IMR-90 (cell line): ENCODE measurements around the gene ARMH1. TPM values are rescaled to one million over a fixed set of nuclear protein-coding genes. Genes with fewer than 3 reads are reported as not detected.

Source experiments
- ATAC-seq: fragments of 200-7000 bp; cut with Tn5 transposase; 2 replicates; pipeline ENCODE4 v1.9.1; 2020; ENCODE audit warnings: low read depth, mild to moderate bottlenecking, moderate library complexity
- BruUV-seq: library from RNA; stranded (reverse); fragments of 400-500 nt; replicated peaks from 2 replicates; lab custom pipeline; 2021; lab: Mats Ljungman, UMichigan
- CTCF ChIA-PET: fragments of 300-600 bp; formaldehyde crosslinking; extraction: SDS; loops from one replicate; lab custom pipeline; 2021; ENCODE audit warnings: antibody characterized with exemption; lab: Yijun Ruan, JAX
- POLR2A ChIA-PET: fragments of 300-600 bp; sonication (Branson Sonifier 250); formaldehyde crosslinking; loops from one replicate; lab custom pipeline; 2022; ENCODE audit warnings: antibody characterized with exemption; ENCODE audit not compliant: unreplicated experiment; lab: Charles Lee
- DNase-seq: peaks from one replicate; pipeline ENCODE4 v3.0.0; 2013
- H2AFZ ChIP-seq: replicated peaks from 2 replicates; pipeline ENCODE3; 2013; ENCODE audit warnings: low read length, mild to moderate bottlenecking; ENCODE audit not compliant: poor library complexity
- H2AK5ac ChIP-seq: 2 replicates; pipeline ENCODE4 v1.6.1; 2013; ENCODE audit warnings: low read depth, low read length, inconsistent platforms
- H2AK9ac ChIP-seq: replicated peaks from 2 replicates; pipeline ENCODE3; 2013; ENCODE audit warnings: mild to moderate bottlenecking, low read depth, low read length, moderate library complexity; ENCODE audit not compliant: poor library complexity
- H2BK120ac ChIP-seq: 2 replicates; pipeline ENCODE4 v1.6.1; 2013; ENCODE audit warnings: low read depth, low read length, inconsistent platforms
- H2BK15ac ChIP-seq: 3 replicates; pipeline ENCODE4 v1.6.1; 2013; ENCODE audit warnings: low read depth, low read length, inconsistent platforms
- H2BK20ac ChIP-seq: 2 replicates; pipeline ENCODE4 v1.6.1; 2013; ENCODE audit warnings: low read depth, mild to moderate bottlenecking, inconsistent platforms, low read length, moderate library complexity
- H2BK5ac ChIP-seq: 2 replicates; pipeline ENCODE4 v1.6.1; 2013; ENCODE audit warnings: mild to moderate bottlenecking, low read depth, low read length, inconsistent platforms; ENCODE audit not compliant: poor library complexity, severe bottlenecking
- H3K14ac ChIP-seq: replicated peaks from 2 replicates; pipeline ENCODE4 v1.6.1; 2013; ENCODE audit warnings: low read depth, low read length, inconsistent platforms
- H3K18ac ChIP-seq: 2 replicates; pipeline ENCODE4 v1.6.1; 2013; ENCODE audit warnings: low read depth, low read length, control low read depth
- H3K23ac ChIP-seq: 2 replicates; pipeline ENCODE4 v1.6.1; 2013; ENCODE audit warnings: low read depth, low read length, inconsistent platforms
- H3K27ac ChIP-seq: 2 replicates; pipeline ENCODE4 v1.5.1; 2013; ENCODE audit warnings: mild to moderate bottlenecking, control low read depth, low read length; ENCODE audit not compliant: insufficient read depth
- H3K27me3 ChIP-seq: 2 replicates; pipeline ENCODE4 v1.6.1; 2013; ENCODE audit warnings: low read length; ENCODE audit not compliant: control insufficient read depth, insufficient read depth
- H3K36me3 ChIP-seq: 2 replicates; pipeline ENCODE4 v1.6.1; 2013; ENCODE audit warnings: low read length, mixed read lengths; ENCODE audit not compliant: control insufficient read depth, insufficient read depth
- H3K4ac ChIP-seq: 2 replicates; pipeline ENCODE4 v1.6.1; 2013; ENCODE audit warnings: low read depth, low read length, inconsistent platforms
- H3K4me1 ChIP-seq: 2 replicates; pipeline ENCODE4 v1.6.1; 2013; ENCODE audit warnings: low read length, mixed read lengths; ENCODE audit not compliant: control insufficient read depth, insufficient read depth
- H3K4me2 ChIP-seq: 2 replicates; pipeline ENCODE4 v1.6.1; 2013; ENCODE audit warnings: low read depth, mild to moderate bottlenecking, control low read depth, low read length, moderate library complexity
- H3K4me3 ChIP-seq: 2 replicates; pipeline ENCODE4 v1.5.1; 2013; ENCODE audit warnings: low read depth, mild to moderate bottlenecking, control low read depth, low read length, moderate library complexity; ENCODE audit not compliant: insufficient read depth
- H3K56ac ChIP-seq: 2 replicates; pipeline ENCODE4 v1.6.1; 2013; ENCODE audit warnings: low read length, inconsistent platforms; ENCODE audit not compliant: insufficient read depth; ENCODE audit errors: extremely low read depth
- H3K79me1 ChIP-seq, 2 experiments: 2 replicates each; pipeline ENCODE4 v1.6.1; 2013; ENCODE audit warnings: low read length in 2 of 2, inconsistent platforms in 1 of 2, low read depth in 1 of 2
- H3K9ac ChIP-seq: 2 replicates; pipeline ENCODE4 v1.6.1; 2013; ENCODE audit warnings: low read depth, low read length, control low read depth
- H3K9me1 ChIP-seq: 2 replicates; pipeline ENCODE4 v1.6.1; 2013; ENCODE audit warnings: low read length, inconsistent platforms; ENCODE audit not compliant: insufficient read depth
- H3K9me3 ChIP-seq: 2 replicates; pipeline ENCODE4 v1.6.1; 2013; ENCODE audit warnings: low read length; ENCODE audit not compliant: control insufficient read depth, insufficient read depth
- H4K20me1 ChIP-seq: 2 replicates; pipeline ENCODE4 v1.6.1; 2013; ENCODE audit warnings: low read length, inconsistent platforms; ENCODE audit not compliant: insufficient read depth
- H4K5ac ChIP-seq: 2 replicates; pipeline ENCODE4 v1.6.1; 2013; ENCODE audit warnings: mild to moderate bottlenecking, low read depth, low read length, control low read depth
- H4K8ac ChIP-seq, 2 experiments: 2 replicates each; pipeline ENCODE4 v1.6.1; 2013; ENCODE audit warnings: low read depth in 2 of 2, low read length in 2 of 2, control low read depth in 1 of 2, inconsistent platforms in 1 of 2
- H4K91ac ChIP-seq: 2 replicates; pipeline ENCODE4 v1.6.1; 2013; ENCODE audit warnings: low read depth, low read length, inconsistent platforms; ENCODE audit not compliant: insufficient read depth
- WGBS, 2 experiments: methylation state at CpG; one replicate each; pipeline versions ENCODE4 v1.1.5 to v1.1.7; 2013; ENCODE audit warnings: missing lambda C conversion rate in 2 of 2; ENCODE audit not compliant: insufficient read length in 1 of 2; ENCODE audit errors: extremely low coverage in 2 of 2; 5-methylcytosine and 5-hydroxymethylcytosine counted together
- dilution Hi-C: fragments of 300-500 bp; cut with HindIII; formaldehyde crosslinking; loops from one replicate; pipeline ENCODE4 v1.14.3; 2018; ENCODE audit warnings: low sequenced_read_pairs; ENCODE audit not compliant: unreplicated experiment
- in situ Hi-C: fragments of 300-500 bp; cut with MboI; formaldehyde crosslinking; loops from 3 replicates; pipeline ENCODE4 v1.14.3; 2019; ENCODE audit warnings: low sequenced_read_pairs, inconsistent platforms, mixed read lengths
- intact Hi-C: fragments of 100-400 bp; cut with micrococcal nuclease; formaldehyde crosslinking; loops from 2 replicates; pipeline ENCODE4 v1.10.0; 2022
- polyA plus RNA-seq, 3 experiments: library from polyadenylated mRNA; depleted of rRNA; stranded (reverse); fragments of >200 nt; gene quantifications; 2 replicates each; pipeline ENCODE4 v1.2.3, GENCODE V29; 2012; ENCODE audit warnings: low replicate concordance in 1 of 3
- total RNA-seq: library from RNA; depleted of rRNA; stranded (reverse); fragments of >200 nt; gene quantifications from 2 replicates; pipeline ENCODE4 v1.2.3, GENCODE V29; 2012
- TF ChIP-seq, protein P1 (sequence below): fragments of 150-350 bp; IDR thresholded peaks from 2 replicates; pipeline ENCODE4 v1.6.1; 2017; ENCODE audit warnings: mild to moderate bottlenecking, antibody characterized with exemption, low read length, low read depth

Gene ARMH1
- total and polyA plus RNA-seq, 2 of the 4 experiments (the other 2 are of a cell fraction) = 0.36 to 0.72 TPM

DNA sequence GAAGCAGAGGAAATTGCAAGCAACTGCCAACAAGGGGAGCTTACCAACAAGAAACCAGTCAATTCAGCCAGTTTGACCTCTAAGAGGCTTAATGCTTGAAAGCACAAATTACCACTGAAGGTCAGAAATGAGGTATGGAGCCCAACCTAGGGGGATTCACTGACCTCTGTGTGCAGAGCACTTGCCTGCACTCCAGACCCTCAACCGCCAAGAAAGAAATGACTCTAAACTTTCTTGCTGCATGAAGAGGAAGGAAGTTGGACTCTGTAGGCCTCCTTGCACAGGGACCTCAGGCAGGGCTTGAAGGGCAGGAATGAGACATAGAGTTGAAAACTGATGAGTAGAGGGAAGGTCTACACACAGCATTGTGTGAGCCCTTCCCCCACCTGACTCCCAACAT, 10.0 kb downstream of the ARMH1 start:
- H3K14ac ChIP-seq = no peak overlapping the region
- no peaks in the 10 kb centered on the region for H3K4me1 ChIP-seq
- H3K27ac ChIP-seq = no peak overlapping the region
- H3K36me3 ChIP-seq = no peaks in the 10 kb centered on the region
- no peak overlapping the region for H2BK120ac ChIP-seq
- H4K8ac ChIP-seq = no peak overlapping the region
- H2BK20ac ChIP-seq = no peak overlapping the region
- ChIA-PET POLR2A (interaction anchor here (0.6 kb wide), 1 partner anchor 46 kb away, joined by 4 read pairs; no protein-coding TSS in a partner anchor), CTCF (no interaction called here)
- H3K4me3 ChIP-seq = no peak overlapping the region
- H3K18ac ChIP-seq = no peak overlapping the region
- no peak overlapping the region for H3K23ac ChIP-seq
- no peak overlapping the region for H3K4ac ChIP-seq
- intact Hi-C loops = no loop called here
- no peak overlapping the region for H3K4me2 ChIP-seq
- no peak overlapping the region for H4K91ac ChIP-seq
- H3K9me1 ChIP-seq = no peaks in the 10 kb centered on the region
- no peaks in the 10 kb centered on the region for H3K9me3 ChIP-seq
- no peaks in the 10 kb centered on the region for H4K20me1 ChIP-seq
- no peak overlapping the region for H2BK5ac ChIP-seq
- ATAC-seq (no peak), DNase-seq (no peak)
- H2AK5ac ChIP-seq = no peak overlapping the region
- no peak overlapping the region for H4K5ac ChIP-seq
- no peaks in the 10 kb centered on the region; a peak in 1 of 4 replicates for H3K79me1 ChIP-seq
- TF ChIP-seq, protein P1, sequence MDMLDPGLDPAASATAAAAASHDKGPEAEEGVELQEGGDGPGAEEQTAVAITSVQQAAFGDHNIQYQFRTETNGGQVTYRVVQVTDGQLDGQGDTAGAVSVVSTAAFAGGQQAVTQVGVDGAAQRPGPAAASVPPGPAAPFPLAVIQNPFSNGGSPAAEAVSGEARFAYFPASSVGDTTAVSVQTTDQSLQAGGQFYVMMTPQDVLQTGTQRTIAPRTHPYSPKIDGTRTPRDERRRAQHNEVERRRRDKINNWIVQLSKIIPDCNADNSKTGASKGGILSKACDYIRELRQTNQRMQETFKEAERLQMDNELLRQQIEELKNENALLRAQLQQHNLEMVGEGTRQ = no peak
- H2AK9ac ChIP-seq = no peak overlapping the region
- dilution Hi-C loops = no loop called here
- H3K9ac ChIP-seq = no peak overlapping the region
- in situ Hi-C loops = no loop called here
- H2AFZ ChIP-seq = no peak overlapping the region
- WGBS, 2 experiments = no CpG with 5 or more reads among the region's 1 CpG
- H2BK15ac ChIP-seq = no peak overlapping the region
- peaks cover 10% of the 10 kb centered on the region for H3K27me3 ChIP-seq
- no TSS peak for BruUV-seq
- H3K56ac ChIP-seq = no peak overlapping the region
